HepG2 (cell line): ENCODE results near the gene HELZ2. TPM values are rescaled to one million over a fixed set of nuclear protein-coding genes. Genes with fewer than 3 reads are reported as not detected.
A peak's percentile ranks its signal among the peaks of the same experiment; 100 is the strongest.

ENCODE experiments used
- ATAC-seq: fragments of 200-7000 bp; cut with Tn5 transposase; 3 replicates; pipeline ENCODE4 v1.9.1; 2020; ENCODE audit warnings: mild to moderate bottlenecking, moderate library complexity
- BruUV-seq: library from RNA; stranded (reverse); fragments of 400-500 nt; replicated peaks from 2 replicates; lab custom pipeline; 2021; lab: Mats Ljungman, UMichigan
- CTCF ChIA-PET: fragments of 300-600 bp; formaldehyde crosslinking; extraction: SDS; loops from one replicate; lab custom pipeline; 2021; ENCODE audit warnings: low total read pairs, inconsistent platforms, low intra/inter-chr PET ratio; lab: Yijun Ruan, JAX
- POLR2A ChIA-PET: fragments of 350-600 bp; sonication (Branson Sonifier 250); formaldehyde crosslinking; loops from one replicate; lab custom pipeline; 2020; ENCODE audit warnings: antibody characterized with exemption, inconsistent platforms; lab: Yijun Ruan, JAX
- DNase-seq: peaks from one replicate; pipeline ENCODE4 v3.0.0-alpha.2; 2015; ENCODE audit warnings: low spot score
- FAIRE-seq: peaks from 3 replicates; lab custom pipeline; 2011; peaks lifted over from hg19 to GRCh38; lab: Jason Lieb, UNC
- H2AFZ ChIP-seq: one replicate; pipeline ENCODE4 v1.6.1; 2011; ENCODE audit warnings: low read length, inconsistent platforms
- H3K27ac ChIP-seq: fragments of 300-600 bp; 3 replicates; pipeline ENCODE4 v1.8.0; 2011; ENCODE audit warnings: mixed run types, mild to moderate bottlenecking, mixed read lengths, low read length, inconsistent platforms; ENCODE audit not compliant: insufficient read depth; ENCODE audit errors: extremely low read length
- H3K27me3 ChIP-seq, 2 experiments: fragments of 200-600 bp in 1 of 2; 2 replicates in 1 of 2; 3 replicates in 1 of 2; pipeline versions ENCODE4 v1.6.0 to v1.8.0; 2011; ENCODE audit warnings: low read length in 2 of 2, mild to moderate bottlenecking in 2 of 2, moderate library complexity in 2 of 2, inconsistent platforms in 1 of 2; ENCODE audit not compliant: insufficient read depth in 2 of 2, control insufficient read depth in 1 of 2
- H3K36me3 ChIP-seq, 2 experiments: fragments of 200-600 bp in 1 of 2; replicated peaks in 1 of 2; 2 replicates in 1 of 2; 3 replicates in 1 of 2; pipeline versions ENCODE4 v1.5.1 to v1.8.0; 2011; ENCODE audit warnings: low read length in 2 of 2, inconsistent platforms in 1 of 2; ENCODE audit not compliant: insufficient read depth in 2 of 2, control insufficient read depth in 1 of 2
- H3K4me1 ChIP-seq: 2 replicates; pipeline ENCODE4 v1.5.1; 2012; ENCODE audit warnings: low read length, inconsistent platforms; ENCODE audit not compliant: insufficient read depth
- H3K4me2 ChIP-seq: 2 replicates; pipeline ENCODE4 v1.6.0; 2011; ENCODE audit warnings: low read depth, low read length, inconsistent platforms
- H3K4me3 ChIP-seq, 3 experiments: fragments of 200-600 bp in 1 of 3; sonication (generic), shearing (Covaris generic) in 1 of 3; replicated peaks in 1 of 3; 2 replicates each; pipeline ENCODE4 v1.5.1; 2011 to 2016; ENCODE audit warnings: low read length in 3 of 3, inconsistent platforms in 2 of 3, low read depth in 2 of 3, mild to moderate bottlenecking in 2 of 3, control low read depth in 1 of 3, mixed read lengths in 1 of 3; ENCODE audit not compliant: insufficient read depth in 1 of 3
- H3K79me2 ChIP-seq: one replicate; pipeline ENCODE4 v1.6.1; 2011; ENCODE audit warnings: low read length, inconsistent platforms; ENCODE audit not compliant: insufficient read depth
- H3K9ac ChIP-seq: 2 replicates; pipeline ENCODE4 v1.6.0; 2011; ENCODE audit warnings: mild to moderate bottlenecking, low read depth, low read length, inconsistent platforms; ENCODE audit not compliant: insufficient read depth
- H3K9me3 ChIP-seq: 2 replicates; pipeline ENCODE4 v1.5.1; 2012; ENCODE audit warnings: mild to moderate bottlenecking, low read length
- H4K20me1 ChIP-seq: 2 replicates; pipeline ENCODE4 v1.6.0; 2011; ENCODE audit warnings: inconsistent platforms, mild to moderate bottlenecking, low read length, moderate library complexity; ENCODE audit not compliant: insufficient read depth
- AGO2 ChIP-seq: fragments of 200-400 bp; formaldehyde crosslinking; optimal IDR thresholded peaks from 2 replicates; pipeline ENCODE3; 2017; ENCODE audit warnings: mild to moderate bottlenecking, low read depth, low read length, moderate library complexity
- NRL ChIP-seq: sonication (generic); formaldehyde crosslinking; IDR thresholded peaks from 2 replicates; pipeline ENCODE4 v1.5.0; 2020; ENCODE audit warnings: missing genetic modification reagents, mild to moderate bottlenecking, moderate library complexity, borderline replicate concordance
- STAT5B ChIP-seq: sonication (generic); formaldehyde crosslinking; IDR thresholded peaks from 2 replicates; pipeline ENCODE4 v1.4.0; 2020; ENCODE audit warnings: missing genetic modification reagents
- TBP ChIP-seq: sonication (generic); formaldehyde crosslinking; IDR thresholded peaks from 2 replicates; pipeline ENCODE4 v1.5.0; 2020; ENCODE audit warnings: missing genetic modification reagents
- ZFP36L1 ChIP-seq: sonication (generic); formaldehyde crosslinking; IDR thresholded peaks from 2 replicates; pipeline ENCODE4 v1.8.0; 2022; ENCODE audit warnings: mild to moderate bottlenecking, missing genetic modification reagents, moderate library complexity
- ZNF225 ChIP-seq: sonication (generic); formaldehyde crosslinking; IDR thresholded peaks from 2 replicates; pipeline ENCODE4 v1.4.0; 2020; ENCODE audit warnings: mild to moderate bottlenecking, missing genetic modification reagents
- ZNF296 ChIP-seq: sonication (generic); formaldehyde crosslinking; conservative IDR thresholded peaks from 2 replicates; pipeline ENCODE4 v1.5.0; 2020; ENCODE audit warnings: mild to moderate bottlenecking, missing genetic modification reagents
- ZNF598 ChIP-seq: sonication (generic); formaldehyde crosslinking; IDR thresholded peaks from 2 replicates; pipeline ENCODE4 v1.5.1; 2020; ENCODE audit warnings: mild to moderate bottlenecking, missing genetic modification reagents, borderline replicate concordance
- ZNF891 ChIP-seq: sonication (generic); formaldehyde crosslinking; IDR thresholded peaks from 2 replicates; pipeline ENCODE4 v1.5.0; 2020; ENCODE audit warnings: mild to moderate bottlenecking, missing genetic modification reagents
- WGBS: methylation state at CpG from one replicate; pipeline ENCODE4 v1.1.6; 2017; ENCODE audit warnings: low lambda C conversion rate; 5-methylcytosine and 5-hydroxymethylcytosine counted together
- in situ Hi-C: cut with HindIII; loops from 2 replicates; pipeline ENCODE4 v1.10.0; 2017; ENCODE audit warnings: low pct_unique_long_range_greater_than_20kb; ENCODE audit not compliant: extremely low pct_ligation_motif_present
- intact Hi-C: fragments of 100-400 bp; cut with micrococcal nuclease; formaldehyde crosslinking; loops from one replicate; pipeline ENCODE4 v1.10.0; 2022; ENCODE audit not compliant: unreplicated experiment
- polyA plus RNA-seq, 8 experiments: library from polyadenylated mRNA; depleted of rRNA in 3 of 8; stranded (reverse) in 7 of 8; unstranded in 1 of 8; fragments of >200 nt; fragmentation: Illumina TruSeq in 4 of 8; extraction: Trizol in 4 of 8; gene quantifications; 2 replicates each; pipeline versions ENCODE4 v1.2.1 to v1.2.3, GENCODE V29; 2011 to 2016; ENCODE audit warnings: low read depth in 4 of 8, missing spikeins in 1 of 8, mixed read lengths in 1 of 8; ENCODE audit not compliant: insufficient read depth in 1 of 8
- total RNA-seq, 5 experiments: library from RNA; depleted of rRNA; stranded (reverse); fragments of >200 nt; fragmentation: Illumina TruSeq; extraction: Trizol; gene quantifications; 2 replicates each; pipeline ENCODE4 v1.2.3, GENCODE V29; 2016; ENCODE audit warnings: low read depth in 1 of 5
- TF ChIP-seq, protein P1 (sequence below): IDR thresholded peaks from 2 replicates; pipeline ENCODE4 v1.6.1; 2016; ENCODE audit warnings: mild to moderate bottlenecking
- TF ChIP-seq, protein P2 (sequence below): sonication (generic); formaldehyde crosslinking; IDR thresholded peaks from 2 replicates; pipeline ENCODE4 v1.4.0; 2020; ENCODE audit warnings: low read depth, mild to moderate bottlenecking, missing genetic modification reagents

HELZ2 gene
- total and polyA plus RNA-seq, 2 of the 13 experiments (the other 11 are each of a cell fraction or from before 2014, with no cell fraction given), result 9.6 to 10.1 TPM

DNA sequence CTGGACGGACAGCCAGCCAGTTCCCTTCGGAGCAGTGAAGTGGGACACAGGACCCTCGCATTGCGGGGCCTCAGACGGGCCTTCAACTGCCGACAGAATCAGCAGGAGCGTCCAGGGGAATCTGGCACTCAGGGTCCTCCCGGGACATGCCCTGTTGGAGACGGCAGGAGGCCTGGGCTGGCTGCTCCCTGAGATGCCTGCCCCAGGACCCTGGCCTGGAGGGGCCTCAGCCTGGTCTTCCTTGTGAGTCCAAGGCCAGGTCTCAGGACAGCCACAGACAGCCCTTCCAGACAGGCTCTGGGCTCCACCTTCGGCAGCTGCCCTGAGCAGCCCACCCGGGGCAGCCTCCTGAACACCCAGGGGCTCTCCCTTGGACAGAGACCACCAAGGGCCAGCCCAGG is 14.6 kb upstream of the HELZ2 start:
- no peak for FAIRE-seq
- CTCF ChIA-PET, result no interaction called here
- POLR2A ChIA-PET, result interaction anchor here (1.0 to 1.3 kb wide), 2 partner anchors 15 to 39 kb away, joined by 4 read pairs; partner anchors contain the start of genes GMEB2 and HELZ2

More for the DNA sequence above, 14.6 kb upstream of the HELZ2 start:
- H3K36me3 ChIP-seq, result peaks cover 15 to 18% of the 10 kb centered on the region in 2 experiments; a peak in 4 of 5 replicates
- H2AFZ ChIP-seq, result no peak overlapping the region
- H3K4me3 ChIP-seq, result no peak overlapping the region
- TF ChIP-seq, protein P1, sequence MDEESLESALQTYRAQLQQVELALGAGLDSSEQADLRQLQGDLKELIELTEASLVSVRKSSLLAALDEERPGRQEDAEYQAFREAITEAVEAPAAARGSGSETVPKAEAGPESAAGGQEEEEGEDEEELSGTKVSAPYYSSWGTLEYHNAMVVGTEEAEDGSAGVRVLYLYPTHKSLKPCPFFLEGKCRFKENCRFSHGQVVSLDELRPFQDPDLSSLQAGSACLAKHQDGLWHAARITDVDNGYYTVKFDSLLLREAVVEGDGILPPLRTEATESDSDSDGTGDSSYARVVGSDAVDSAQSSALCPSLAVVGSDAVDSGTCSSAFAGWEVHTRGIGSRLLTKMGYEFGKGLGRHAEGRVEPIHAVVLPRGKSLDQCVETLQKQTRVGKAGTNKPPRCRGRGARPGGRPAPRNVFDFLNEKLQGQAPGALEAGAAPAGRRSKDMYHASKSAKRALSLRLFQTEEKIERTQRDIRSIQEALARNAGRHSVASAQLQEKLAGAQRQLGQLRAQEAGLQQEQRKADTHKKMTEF (CRISPR knock-in tag), result no peak
- TF ChIP-seq ZNF225 (0 out of 2 replicates have a peak, but pooled peaks have one; percentile 17), ZNF598 (0 out of 2 replicates have a peak, but pooled peaks have one; percentile 39), ZFP36L1 (CRISPR knock-in tag) (no peak), NRL (0 out of 2 replicates have a peak, but pooled peaks have one; percentile 55), STAT5B (CRISPR knock-in tag) (no peak), TBP (CRISPR knock-in tag) (no peak), ZNF891 (0 out of 2 replicates have a peak, but pooled peaks have one; percentile 32), ZNF296 (no peak), AGO2 (peak; percentile 53)
- TF ChIP-seq, protein P2, sequence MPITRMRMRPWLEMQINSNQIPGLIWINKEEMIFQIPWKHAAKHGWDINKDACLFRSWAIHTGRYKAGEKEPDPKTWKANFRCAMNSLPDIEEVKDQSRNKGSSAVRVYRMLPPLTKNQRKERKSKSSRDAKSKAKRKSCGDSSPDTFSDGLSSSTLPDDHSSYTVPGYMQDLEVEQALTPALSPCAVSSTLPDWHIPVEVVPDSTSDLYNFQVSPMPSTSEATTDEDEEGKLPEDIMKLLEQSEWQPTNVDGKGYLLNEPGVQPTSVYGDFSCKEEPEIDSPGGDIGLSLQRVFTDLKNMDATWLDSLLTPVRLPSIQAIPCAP (CRISPR knock-in tag), result no peak
- H3K9me3 ChIP-seq, result no peaks in the 10 kb centered on the region
- no peaks in the 10 kb centered on the region for H3K79me2 ChIP-seq
- H3K4me1 ChIP-seq, result peaks cover 18% of the 10 kb centered on the region
- peaks cover 0 to 3% of the 10 kb centered on the region in 2 experiments; a peak in 1 of 5 replicates for H3K27me3 ChIP-seq
- no peaks in the 10 kb centered on the region for H4K20me1 ChIP-seq
- H3K27ac ChIP-seq, result no peak overlapping the region
- intact Hi-C loops (no loop called here), in situ Hi-C loops (no loop called here)
- ATAC-seq, result peak; percentile 6; the same call in 1 of the 3 replicates
- H3K9ac ChIP-seq, result no peak overlapping the region
- DNase-seq, result no peak
- WGBS, result 99% methylated on average over 7 of the region's 11 CpGs
- BruUV-seq, result no TSS peak
- no peak overlapping the region for H3K4me2 ChIP-seq
